Measurements from ENCODE around the gene MAGEA4.

MAGEA4 gene

DNA sequence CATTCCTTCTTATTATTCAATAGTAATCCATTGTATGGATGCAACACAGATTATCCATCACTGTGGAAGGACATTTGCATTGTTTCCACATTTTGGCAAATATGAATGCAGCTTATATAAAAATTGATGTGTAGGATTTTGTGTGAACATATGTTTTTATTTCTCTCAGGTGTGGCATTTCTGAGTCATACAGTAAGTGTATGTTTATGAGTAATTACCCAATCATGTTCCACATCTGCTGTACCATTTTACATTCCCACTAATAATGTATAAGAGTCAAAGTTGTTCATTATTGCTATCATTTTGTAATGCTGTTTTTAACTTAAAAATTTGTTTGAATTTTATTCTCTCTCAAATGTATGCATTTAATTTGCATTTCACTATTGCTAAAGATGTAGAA lies 25.5 kb downstream of the MAGEA4 start:
- TF ChIP-seq TOX (CRISPR knock-in tag; IDR thresholded peaks at IDR 0.05; ENCODE audit: borderline replicate concordance) (no peak), ZNF565 (CRISPR knock-in tag; conservative IDR thresholded peaks at IDR 0.05; ENCODE audit: low read depth) (no peak), ZFP30 (CRISPR knock-in tag; IDR thresholded peaks at IDR 0.05) (no peak), BACH2 (CRISPR knock-in tag; IDR thresholded peaks at IDR 0.05; ENCODE audit: borderline replicate concordance) (no peak), ZFP3 (CRISPR knock-in tag; IDR thresholded peaks at IDR 0.05) (no peak), SNAI2 (CRISPR knock-in tag; IDR thresholded peaks at IDR 0.05) (no peak), OSR1 (CRISPR knock-in tag; IDR thresholded peaks at IDR 0.05) (no peak)
- TF ChIP-seq, protein P1, sequence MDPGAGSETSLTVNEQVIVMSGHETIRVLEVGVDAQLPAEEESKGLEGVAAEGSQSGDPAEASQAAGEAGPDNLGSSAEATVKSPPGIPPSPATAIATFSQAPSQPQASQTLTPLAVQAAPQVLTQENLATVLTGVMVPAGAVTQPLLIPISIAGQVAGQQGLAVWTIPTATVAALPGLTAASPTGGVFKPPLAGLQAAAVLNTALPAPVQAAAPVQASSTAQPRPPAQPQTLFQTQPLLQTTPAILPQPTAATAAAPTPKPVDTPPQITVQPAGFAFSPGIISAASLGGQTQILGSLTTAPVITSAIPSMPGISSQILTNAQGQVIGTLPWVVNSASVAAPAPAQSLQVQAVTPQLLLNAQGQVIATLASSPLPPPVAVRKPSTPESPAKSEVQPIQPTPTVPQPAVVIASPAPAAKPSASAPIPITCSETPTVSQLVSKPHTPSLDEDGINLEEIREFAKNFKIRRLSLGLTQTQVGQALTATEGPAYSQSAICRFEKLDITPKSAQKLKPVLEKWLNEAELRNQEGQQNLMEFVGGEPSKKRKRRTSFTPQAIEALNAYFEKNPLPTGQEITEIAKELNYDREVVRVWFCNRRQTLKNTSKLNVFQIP (CRISPR knock-in tag; IDR thresholded peaks at IDR 0.05; ENCODE audit: borderline replicate concordance, low read depth), result no peak
- TF ChIP-seq, protein P2, sequence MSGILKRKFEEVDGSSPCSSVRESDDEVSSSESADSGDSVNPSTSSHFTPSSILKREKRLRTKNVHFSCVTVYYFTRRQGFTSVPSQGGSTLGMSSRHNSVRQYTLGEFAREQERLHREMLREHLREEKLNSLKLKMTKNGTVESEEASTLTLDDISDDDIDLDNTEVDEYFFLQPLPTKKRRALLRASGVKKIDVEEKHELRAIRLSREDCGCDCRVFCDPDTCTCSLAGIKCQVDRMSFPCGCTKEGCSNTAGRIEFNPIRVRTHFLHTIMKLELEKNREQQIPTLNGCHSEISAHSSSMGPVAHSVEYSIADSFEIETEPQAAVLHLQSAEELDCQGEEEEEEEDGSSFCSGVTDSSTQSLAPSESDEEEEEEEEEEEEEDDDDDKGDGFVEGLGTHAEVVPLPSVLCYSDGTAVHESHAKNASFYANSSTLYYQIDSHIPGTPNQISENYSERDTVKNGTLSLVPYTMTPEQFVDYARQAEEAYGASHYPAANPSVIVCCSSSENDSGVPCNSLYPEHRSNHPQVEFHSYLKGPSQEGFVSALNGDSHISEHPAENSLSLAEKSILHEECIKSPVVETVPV (CRISPR knock-in tag; IDR thresholded peaks at IDR 0.05), result no peak
- TF ChIP-seq, protein P3, sequence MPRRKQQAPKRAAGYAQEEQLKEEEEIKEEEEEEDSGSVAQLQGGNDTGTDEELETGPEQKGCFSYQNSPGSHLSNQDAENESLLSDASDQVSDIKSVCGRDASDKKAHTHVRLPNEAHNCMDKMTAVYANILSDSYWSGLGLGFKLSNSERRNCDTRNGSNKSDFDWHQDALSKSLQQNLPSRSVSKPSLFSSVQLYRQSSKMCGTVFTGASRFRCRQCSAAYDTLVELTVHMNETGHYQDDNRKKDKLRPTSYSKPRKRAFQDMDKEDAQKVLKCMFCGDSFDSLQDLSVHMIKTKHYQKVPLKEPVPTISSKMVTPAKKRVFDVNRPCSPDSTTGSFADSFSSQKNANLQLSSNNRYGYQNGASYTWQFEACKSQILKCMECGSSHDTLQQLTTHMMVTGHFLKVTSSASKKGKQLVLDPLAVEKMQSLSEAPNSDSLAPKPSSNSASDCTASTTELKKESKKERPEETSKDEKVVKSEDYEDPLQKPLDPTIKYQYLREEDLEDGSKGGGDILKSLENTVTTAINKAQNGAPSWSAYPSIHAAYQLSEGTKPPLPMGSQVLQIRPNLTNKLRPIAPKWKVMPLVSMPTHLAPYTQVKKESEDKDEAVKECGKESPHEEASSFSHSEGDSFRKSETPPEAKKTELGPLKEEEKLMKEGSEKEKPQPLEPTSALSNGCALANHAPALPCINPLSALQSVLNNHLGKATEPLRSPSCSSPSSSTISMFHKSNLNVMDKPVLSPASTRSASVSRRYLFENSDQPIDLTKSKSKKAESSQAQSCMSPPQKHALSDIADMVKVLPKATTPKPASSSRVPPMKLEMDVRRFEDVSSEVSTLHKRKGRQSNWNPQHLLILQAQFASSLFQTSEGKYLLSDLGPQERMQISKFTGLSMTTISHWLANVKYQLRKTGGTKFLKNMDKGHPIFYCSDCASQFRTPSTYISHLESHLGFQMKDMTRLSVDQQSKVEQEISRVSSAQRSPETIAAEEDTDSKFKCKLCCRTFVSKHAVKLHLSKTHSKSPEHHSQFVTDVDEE (CRISPR knock-in tag; IDR thresholded peaks at IDR 0.05), result no peak
- ATAC-seq, result no peak

DNA sequence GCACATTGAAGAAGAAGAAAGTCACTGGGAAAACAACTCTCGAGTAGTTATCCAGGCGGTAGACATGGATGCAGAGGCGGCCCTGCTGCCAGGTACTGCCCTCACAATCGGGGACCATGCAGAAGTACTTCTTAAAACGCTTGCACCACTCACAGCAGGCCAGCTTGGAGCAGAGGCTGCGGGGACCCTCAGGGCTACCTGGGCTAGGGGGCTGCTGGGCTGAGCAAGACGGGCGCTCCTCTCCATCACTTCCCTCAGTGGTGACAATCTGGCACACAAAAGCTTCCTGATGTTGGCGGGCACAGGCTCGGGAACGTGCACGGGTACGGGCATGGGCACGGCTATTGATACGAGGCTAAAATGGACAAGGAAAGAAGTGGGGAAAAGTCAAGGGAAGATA lies 42.0 kb downstream of the MAGEA4 start:
- TF ChIP-seq CSDC2 (CRISPR knock-in tag; IDR thresholded peaks at IDR 0.05) (no peak), GLIS3 (CRISPR knock-in tag; IDR thresholded peaks at IDR 0.05) (no peak)
- TF ChIP-seq, protein P1 (CRISPR knock-in tag; IDR thresholded peaks at IDR 0.05; ENCODE audit: borderline replicate concordance, low read depth), result no peak
- TF ChIP-seq, protein P4, sequence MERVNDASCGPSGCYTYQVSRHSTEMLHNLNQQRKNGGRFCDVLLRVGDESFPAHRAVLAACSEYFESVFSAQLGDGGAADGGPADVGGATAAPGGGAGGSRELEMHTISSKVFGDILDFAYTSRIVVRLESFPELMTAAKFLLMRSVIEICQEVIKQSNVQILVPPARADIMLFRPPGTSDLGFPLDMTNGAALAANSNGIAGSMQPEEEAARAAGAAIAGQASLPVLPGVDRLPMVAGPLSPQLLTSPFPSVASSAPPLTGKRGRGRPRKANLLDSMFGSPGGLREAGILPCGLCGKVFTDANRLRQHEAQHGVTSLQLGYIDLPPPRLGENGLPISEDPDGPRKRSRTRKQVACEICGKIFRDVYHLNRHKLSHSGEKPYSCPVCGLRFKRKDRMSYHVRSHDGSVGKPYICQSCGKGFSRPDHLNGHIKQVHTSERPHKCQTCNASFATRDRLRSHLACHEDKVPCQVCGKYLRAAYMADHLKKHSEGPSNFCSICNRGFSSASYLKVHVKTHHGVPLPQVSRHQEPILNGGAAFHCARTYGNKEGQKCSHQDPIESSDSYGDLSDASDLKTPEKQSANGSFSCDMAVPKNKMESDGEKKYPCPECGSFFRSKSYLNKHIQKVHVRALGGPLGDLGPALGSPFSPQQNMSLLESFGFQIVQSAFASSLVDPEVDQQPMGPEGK (CRISPR knock-in tag; IDR thresholded peaks at IDR 0.05; ENCODE audit: borderline replicate concordance), result no peak
- TF ChIP-seq, protein P2 (CRISPR knock-in tag; IDR thresholded peaks at IDR 0.05), result no peak
- TF ChIP-seq, protein P5, sequence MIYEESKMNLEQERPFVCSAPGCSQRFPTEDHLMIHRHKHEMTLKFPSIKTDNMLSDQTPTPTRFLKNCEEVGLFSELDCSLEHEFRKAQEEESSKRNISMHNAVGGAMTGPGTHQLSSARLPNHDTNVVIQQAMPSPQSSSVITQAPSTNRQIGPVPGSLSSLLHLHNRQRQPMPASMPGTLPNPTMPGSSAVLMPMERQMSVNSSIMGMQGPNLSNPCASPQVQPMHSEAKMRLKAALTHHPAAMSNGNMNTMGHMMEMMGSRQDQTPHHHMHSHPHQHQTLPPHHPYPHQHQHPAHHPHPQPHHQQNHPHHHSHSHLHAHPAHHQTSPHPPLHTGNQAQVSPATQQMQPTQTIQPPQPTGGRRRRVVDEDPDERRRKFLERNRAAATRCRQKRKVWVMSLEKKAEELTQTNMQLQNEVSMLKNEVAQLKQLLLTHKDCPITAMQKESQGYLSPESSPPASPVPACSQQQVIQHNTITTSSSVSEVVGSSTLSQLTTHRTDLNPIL (CRISPR knock-in tag; IDR thresholded peaks at IDR 0.05; ENCODE audit: low read depth), result no peak
- TF ChIP-seq, protein P3 (CRISPR knock-in tag; IDR thresholded peaks at IDR 0.05), result no peak
- ATAC-seq, result no peak

All from SK-N-SH treated with all-trans-retinoic acid at 6 μM for 48 hours (cell line).